SK-N-SH (cell line): ENCODE data around the gene UMODL1. TPM values are rescaled to one million over a fixed set of nuclear protein-coding genes. Genes with fewer than 3 reads are reported as not detected.
A peak's percentile ranks its signal among the peaks of the same experiment; 100 is the strongest.

ENCODE experiments used
- CTCF ChIA-PET: fragments of 300-600, 350-600 bp; formaldehyde crosslinking; extraction: SDS; loops from one replicate; lab custom pipeline; 2021; lab: Yijun Ruan, JAX
- POLR2A ChIA-PET: fragments of 350-600 bp; sonication (Branson Sonifier 250); formaldehyde crosslinking; extraction: SDS; loops from one replicate; lab custom pipeline; 2020; ENCODE audit warnings: antibody characterized with exemption, inconsistent platforms; lab: Yijun Ruan, JAX
- DNase-seq: peaks from one replicate; pipeline ENCODE4 v3.0.0; 2012
- H2AFZ ChIP-seq: fragments of 200-600 bp; sonication (generic); 2 replicates; pipeline ENCODE4 v1.8.1; 2016; ENCODE audit warnings: antibody characterized with exemption, mild to moderate bottlenecking, low read depth
- H3F3A ChIP-seq: fragments of 200-600 bp; sonication (generic); replicated peaks from 2 replicates; pipeline ENCODE3; 2016; ENCODE audit warnings: antibody characterized with exemption, mild to moderate bottlenecking; ENCODE audit not compliant: insufficient read depth
- H3K27ac ChIP-seq, 2 experiments: fragments of 200-500 bp in 1 of 2; fragments of 200-600 bp in 1 of 2; sonication (Bioruptor generic) in 1 of 2; sonication (generic), shearing (Covaris generic) in 1 of 2; 2 replicates each; pipeline versions ENCODE4 v1.5.1 to v1.6.1; 2014 to 2016; ENCODE audit warnings: low read depth in 2 of 2, inconsistent platforms in 1 of 2, low read length in 1 of 2, mild to moderate bottlenecking in 1 of 2, mixed read lengths in 1 of 2
- H3K27me3 ChIP-seq: fragments of 200-600 bp; sonication (generic), shearing (Covaris generic); 2 replicates; pipeline ENCODE4 v1.6.1; 2016; ENCODE audit warnings: mixed run types; ENCODE audit not compliant: insufficient read depth
- H3K36me3 ChIP-seq, 2 experiments: fragments of 200-500 bp in 1 of 2; fragments of 200-600 bp in 1 of 2; sonication (Bioruptor generic) in 1 of 2; sonication (generic) in 1 of 2; replicated peaks in 1 of 2; 2 replicates each; pipeline versions ENCODE3 to v1.5.1; 2014 to 2016; ENCODE audit warnings: low read length in 1 of 2, mild to moderate bottlenecking in 1 of 2; ENCODE audit not compliant: insufficient read depth in 2 of 2, control insufficient read depth in 1 of 2
- H3K4me1 ChIP-seq, 2 experiments: fragments of 200-500 bp in 1 of 2; fragments of 200-600 bp in 1 of 2; sonication (Bioruptor generic) in 1 of 2; sonication (generic), shearing (Covaris generic) in 1 of 2; 2 replicates each; pipeline versions ENCODE4 v1.5.1 to v1.6.1; 2014 to 2016; ENCODE audit warnings: low read depth in 1 of 2, low read length in 1 of 2, mixed run types in 1 of 2; ENCODE audit not compliant: insufficient read depth in 2 of 2, control insufficient read depth in 1 of 2
- H3K4me2 ChIP-seq: fragments of 200-600 bp; sonication (generic), shearing (Covaris generic); 2 replicates; pipeline ENCODE4 v1.6.1; 2017; ENCODE audit warnings: mixed run types
- H3K4me3 ChIP-seq, 2 experiments: fragments of 200-500 bp in 1 of 2; fragments of 200-600 bp in 1 of 2; sonication (Bioruptor generic) in 1 of 2; sonication (generic), shearing (Covaris generic) in 1 of 2; 2 replicates each; pipeline versions ENCODE4 v1.5.1 to v1.8.1; 2014 to 2016; ENCODE audit warnings: low read depth in 2 of 2, inconsistent platforms in 1 of 2, low read length in 1 of 2, mild to moderate bottlenecking in 1 of 2, mixed read lengths in 1 of 2, moderate library complexity in 1 of 2
- H3K79me2 ChIP-seq: fragments of 200-600 bp; sonication (generic); 2 replicates; pipeline ENCODE4 v1.8.1; 2017; ENCODE audit warnings: mild to moderate bottlenecking; ENCODE audit not compliant: insufficient read depth
- H3K9ac ChIP-seq: fragments of 200-600 bp; sonication (generic); 2 replicates; pipeline ENCODE4 v1.6.1; 2017; ENCODE audit warnings: mixed run types
- H3K9me2 ChIP-seq: fragments of 200-600 bp; sonication (generic); 2 replicates; pipeline ENCODE4 v1.6.1; 2017; ENCODE audit warnings: mixed run types
- H3K9me3 ChIP-seq: fragments of 200-600 bp; sonication (generic); 2 replicates; pipeline ENCODE4 v1.6.1; 2017; ENCODE audit warnings: mixed run types, mild to moderate bottlenecking, moderate library complexity
- H4K20me1 ChIP-seq: fragments of 200-600 bp; sonication (generic); 2 replicates; pipeline ENCODE4 v1.6.1; 2017; ENCODE audit warnings: mild to moderate bottlenecking, mixed run types; ENCODE audit not compliant: insufficient read depth
- CHD2 ChIP-seq: fragments of 150-350 bp; IDR thresholded peaks from 2 replicates; pipeline ENCODE4 v1.6.1; 2018; ENCODE audit warnings: low read length; ENCODE audit not compliant: partially characterized antibody
- CTCF ChIP-seq: fragments of 200-600 bp; sonication (generic); IDR thresholded peaks from 2 replicates; pipeline ENCODE4 v1.6.1; 2017; ENCODE audit warnings: antibody characterized with exemption, mild to moderate bottlenecking, moderate library complexity
- EP300 ChIP-seq, 2 experiments: IDR thresholded peaks; 2 replicates each; pipeline versions ENCODE4 v1.4.0 to v1.6.1; 2012; ENCODE audit warnings: borderline replicate concordance in 1 of 2, low read depth in 1 of 2, low read length in 1 of 2
- FOXJ3 ChIP-seq: sonication (generic); formaldehyde crosslinking; IDR thresholded peaks from 2 replicates; pipeline ENCODE4 v1.5.1; 2020; ENCODE audit warnings: mild to moderate bottlenecking, missing genetic modification reagents
- FOXM1 ChIP-seq: IDR thresholded peaks from 2 replicates; pipeline ENCODE4 v1.4.0; 2012; ENCODE audit warnings: low read depth, mild to moderate bottlenecking
- IRF3 ChIP-seq: fragments of 150-350 bp; IDR thresholded peaks from 2 replicates; pipeline ENCODE4 v1.6.1; 2016; ENCODE audit warnings: mild to moderate bottlenecking, low read depth, low read length
- JUND ChIP-seq: IDR thresholded peaks from 2 replicates; pipeline ENCODE4 v1.4.0; 2012
- MAX ChIP-seq: IDR thresholded peaks from 2 replicates; pipeline ENCODE4 v1.4.0; 2012; ENCODE audit warnings: low read depth
- MEF2A ChIP-seq: IDR thresholded peaks from 2 replicates; pipeline ENCODE4 v1.4.0; 2012; ENCODE audit warnings: low read depth, borderline replicate concordance
- RAD21 ChIP-seq: IDR thresholded peaks from 2 replicates; pipeline ENCODE4 v1.6.1; 2012; ENCODE audit warnings: mild to moderate bottlenecking, low read length
- RCOR1 ChIP-seq: fragments of 150-350 bp; IDR thresholded peaks from 2 replicates; pipeline ENCODE4 v1.6.1; 2017; ENCODE audit warnings: antibody characterized with exemption, low read length
- RFX5 ChIP-seq: IDR thresholded peaks from 2 replicates; pipeline ENCODE4 v1.6.1; 2012; ENCODE audit warnings: mild to moderate bottlenecking, improper control_type of control experiment, low read length
- RXRA ChIP-seq: IDR thresholded peaks from 2 replicates; pipeline ENCODE4 v1.4.0; 2012; ENCODE audit warnings: low read depth, mild to moderate bottlenecking, borderline replicate concordance
- SIN3A ChIP-seq: IDR thresholded peaks from 2 replicates; pipeline ENCODE4 v1.6.1; 2012; ENCODE audit warnings: low read depth, mild to moderate bottlenecking, low read length, moderate library complexity, borderline replicate concordance
- TCF12 ChIP-seq: IDR thresholded peaks from 2 replicates; pipeline ENCODE4 v1.4.0; 2012
- TEAD4 ChIP-seq: IDR thresholded peaks from 2 replicates; pipeline ENCODE4 v1.4.0; 2012; ENCODE audit warnings: mild to moderate bottlenecking, borderline replicate concordance; ENCODE audit not compliant: insufficient read depth
- USF2 ChIP-seq: fragments of 150-350 bp; IDR thresholded peaks from 2 replicates; pipeline ENCODE4 v1.6.1; 2017; ENCODE audit warnings: antibody characterized with exemption, low read length, low read depth, borderline replicate concordance
- ZBTB33 ChIP-seq: IDR thresholded peaks from 2 replicates; pipeline ENCODE4 v1.4.0; 2012; ENCODE audit warnings: low read depth, borderline replicate concordance
- WGBS: methylation state at CpG from one replicate; pipeline ENCODE4 v1.1.6; 2017; ENCODE audit warnings: low lambda C conversion rate; 5-methylcytosine and 5-hydroxymethylcytosine counted together
- polyA plus RNA-seq, 3 experiments: library from polyadenylated mRNA; depleted of rRNA; stranded (reverse); fragments of >200 nt; gene quantifications; 2 replicates each; pipeline ENCODE4 v1.2.3, GENCODE V29; 2012

Gene UMODL1
- polyA plus RNA-seq, 1 of the 3 experiments (the other 2 are of a cell fraction): not detected

GRCh38 chr21:42096566-42096965, 25.4 kb downstream of the UMODL1 start:
- Histone ChIP-seq H3K36me3 (no peaks in the 10 kb centered on the region), H3K79me2 (no peaks in the 10 kb centered on the region), H4K20me1 (no peaks in the 10 kb centered on the region), H3K4me3 (no peak overlapping the region), H2AFZ (no peak overlapping the region), H3K27me3 (no peaks in the 10 kb centered on the region), H3K9me2 (no peaks in the 10 kb centered on the region), H3K27ac (no peak overlapping the region), H3K9ac (no peak overlapping the region), H3F3A (peaks cover 7% of the 10 kb centered on the region), H3K4me1 (peaks cover 0 to 8% of the 10 kb centered on the region in 2 experiments; a peak in 2 of 4 replicates), H3K4me2 (no peak overlapping the region), H3K9me3 (no peaks in the 10 kb centered on the region)
- 87% methylated on average over 10 of the region's 10 CpGs for whole genome bisulfite sequencing
- TF ChIP-seq CTCF: no peak
- no peak for TF ChIP-seq MAX
- no peak for TF ChIP-seq RXRA
- no peak for TF ChIP-seq JUND
- no peak for TF ChIP-seq USF2
- TF ChIP-seq RFX5: no peak
- no peak for TF ChIP-seq ZBTB33
- no peak for DNase-seq
- ChIA-PET POLR2A (no interaction called here), CTCF (interaction anchor here (1.3 to 2.3 kb wide), 4 partner anchors 11 to 280 kb away, joined by 3 to 9 read pairs (median 8); no protein-coding TSS in a partner anchor)

GRCh38 chr21:42097274-42097673, 26.2 kb downstream of the UMODL1 start:
- no peak overlapping the region for H2AFZ ChIP-seq
- POLR2A ChIA-PET: no interaction called here
- H4K20me1 ChIP-seq: no peaks in the 10 kb centered on the region
- DNase-seq: no peak
- no peaks in the 10 kb centered on the region for H3K9me3 ChIP-seq
- no peak overlapping the region for H3K4me2 ChIP-seq
- H3K27me3 ChIP-seq: no peaks in the 10 kb centered on the region
- no peaks in the 10 kb centered on the region for H3K9me2 ChIP-seq
- peaks cover 0 to 8% of the 10 kb centered on the region in 2 experiments; a peak in 2 of 4 replicates for H3K4me1 ChIP-seq
- H3K36me3 ChIP-seq: no peaks in the 10 kb centered on the region
- CTCF ChIA-PET: interaction anchor here (1.3 to 1.5 kb wide), 3 partner anchors 10 to 281 kb away, joined by 3 to 7 read pairs (median 3); no protein-coding TSS in a partner anchor
- peaks cover 7% of the 10 kb centered on the region for H3F3A ChIP-seq
- H3K9ac ChIP-seq: peak overlapping the region; percentile 3; the same call in 1 of the 2 replicates
- H3K79me2 ChIP-seq: no peaks in the 10 kb centered on the region
- H3K27ac ChIP-seq: peak overlapping the region in 1 of 2 experiments; percentile 88; a peak in 2 of 4 replicates
- WGBS: 92% methylated on average over 3 of the region's 3 CpGs
- no peak overlapping the region for H3K4me3 ChIP-seq
- no peak for TF ChIP-seq IRF3
- no peak for TF ChIP-seq RCOR1
- no peak for TF ChIP-seq ZBTB33
- no peak for TF ChIP-seq RAD21
- no peak for TF ChIP-seq SIN3A
- no peak for TF ChIP-seq TEAD4
- no peak for TF ChIP-seq FOXM1
- TF ChIP-seq CHD2: no peak
- TF ChIP-seq MEF2A: no peak
- TF ChIP-seq TCF12: no peak
- no peak for TF ChIP-seq EP300 (IDR thresholded peaks at IDR 0.05; ENCODE audit: borderline replicate concordance in 1 of 2, low read depth in 1 of 2, low read length in 1 of 2)
- TF ChIP-seq FOXJ3 (CRISPR knock-in tag): no peak
